ENCODE results near the gene LRP1B.

The LRP1B gene

DNA sequence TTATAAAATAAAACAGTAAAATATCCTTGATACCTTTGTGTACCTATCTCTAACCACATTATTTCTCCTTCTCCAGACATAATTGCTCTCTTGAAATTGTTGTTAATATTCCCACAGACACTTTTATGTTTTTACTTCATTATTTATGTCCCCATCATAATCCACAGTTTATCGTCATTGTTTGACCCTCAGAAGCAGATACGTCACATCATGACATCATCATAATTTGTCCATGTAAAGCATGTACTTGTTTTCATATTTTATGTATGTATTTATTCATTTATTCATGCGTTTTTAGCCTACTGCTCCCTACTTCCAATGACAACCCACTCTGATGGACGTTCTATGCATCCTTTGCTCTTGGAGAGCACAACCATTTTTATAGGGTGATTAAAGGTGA is 1943.7 kb downstream of the LRP1B start:
- DNase-seq (ENCODE audit: low read depth): no peak
- no peak overlapping the region for H3K4me3 ChIP-seq (ENCODE audit: low read depth, low read length)
- TF ChIP-seq, protein P1, sequence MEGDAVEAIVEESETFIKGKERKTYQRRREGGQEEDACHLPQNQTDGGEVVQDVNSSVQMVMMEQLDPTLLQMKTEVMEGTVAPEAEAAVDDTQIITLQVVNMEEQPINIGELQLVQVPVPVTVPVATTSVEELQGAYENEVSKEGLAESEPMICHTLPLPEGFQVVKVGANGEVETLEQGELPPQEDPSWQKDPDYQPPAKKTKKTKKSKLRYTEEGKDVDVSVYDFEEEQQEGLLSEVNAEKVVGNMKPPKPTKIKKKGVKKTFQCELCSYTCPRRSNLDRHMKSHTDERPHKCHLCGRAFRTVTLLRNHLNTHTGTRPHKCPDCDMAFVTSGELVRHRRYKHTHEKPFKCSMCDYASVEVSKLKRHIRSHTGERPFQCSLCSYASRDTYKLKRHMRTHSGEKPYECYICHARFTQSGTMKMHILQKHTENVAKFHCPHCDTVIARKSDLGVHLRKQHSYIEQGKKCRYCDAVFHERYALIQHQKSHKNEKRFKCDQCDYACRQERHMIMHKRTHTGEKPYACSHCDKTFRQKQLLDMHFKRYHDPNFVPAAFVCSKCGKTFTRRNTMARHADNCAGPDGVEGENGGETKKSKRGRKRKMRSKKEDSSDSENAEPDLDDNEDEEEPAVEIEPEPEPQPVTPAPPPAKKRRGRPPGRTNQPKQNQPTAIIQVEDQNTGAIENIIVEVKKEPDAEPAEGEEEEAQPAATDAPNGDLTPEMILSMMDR (IDR thresholded peaks at IDR 0.05; ENCODE audit: insufficient read depth, low read depth, low read length, missing control alignments): no peak

DNA sequence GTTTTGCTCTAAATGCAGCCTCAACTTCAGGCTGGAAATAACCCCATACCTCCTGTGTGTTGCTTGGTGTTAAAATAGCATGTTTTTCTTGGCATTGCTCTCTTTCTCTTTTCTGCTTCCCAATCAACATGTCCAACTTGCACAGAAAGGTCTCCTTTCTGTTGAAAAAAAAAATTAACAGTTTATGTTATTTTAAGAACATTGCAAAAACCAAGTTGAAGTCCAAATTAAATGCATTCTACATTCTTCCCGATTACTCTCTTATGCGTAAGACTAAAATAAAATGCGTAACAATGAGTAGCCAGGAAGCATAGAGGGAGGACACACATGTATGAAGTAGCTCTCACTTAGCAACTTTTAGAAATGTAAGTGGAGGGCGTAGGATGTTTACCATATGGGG is 1944.5 kb downstream of the LRP1B start:
- no peak overlapping the region for H3K4me3 ChIP-seq (ENCODE audit: low read depth, low read length)
- DNase-seq (ENCODE audit: low read depth): no peak

DNA sequence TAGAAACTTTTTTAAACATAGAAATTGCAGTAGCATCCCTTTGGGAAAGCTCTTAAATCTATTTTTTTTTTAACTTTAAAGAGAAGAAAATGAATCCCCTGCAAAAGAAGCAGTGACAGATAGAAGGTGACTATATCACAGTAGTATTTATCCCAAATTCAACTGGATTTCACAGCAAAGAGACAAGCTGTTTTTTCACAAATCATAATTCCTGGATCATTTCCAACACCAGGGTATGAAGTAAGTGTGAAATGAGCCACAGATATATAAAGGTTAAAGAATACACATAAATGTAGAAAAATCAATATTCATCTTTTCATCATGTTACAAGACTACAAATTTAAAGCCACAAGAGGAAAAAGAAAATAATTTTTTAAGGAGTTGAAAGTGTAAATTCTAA is 1945.7 kb downstream of the LRP1B start:
- no peak overlapping the region for H3K4me3 ChIP-seq (ENCODE audit: low read depth, low read length)
- no peak for DNase-seq (ENCODE audit: low read depth)
- TF ChIP-seq, protein P1 (IDR thresholded peaks at IDR 0.05; ENCODE audit: insufficient read depth, low read depth, low read length, missing control alignments): no peak

More for the DNA sequence above, 1944.5 kb downstream of the LRP1B start:
- TF ChIP-seq, protein P1 (IDR thresholded peaks at IDR 0.05; ENCODE audit: insufficient read depth, low read depth, low read length, missing control alignments): no peak

DNA sequence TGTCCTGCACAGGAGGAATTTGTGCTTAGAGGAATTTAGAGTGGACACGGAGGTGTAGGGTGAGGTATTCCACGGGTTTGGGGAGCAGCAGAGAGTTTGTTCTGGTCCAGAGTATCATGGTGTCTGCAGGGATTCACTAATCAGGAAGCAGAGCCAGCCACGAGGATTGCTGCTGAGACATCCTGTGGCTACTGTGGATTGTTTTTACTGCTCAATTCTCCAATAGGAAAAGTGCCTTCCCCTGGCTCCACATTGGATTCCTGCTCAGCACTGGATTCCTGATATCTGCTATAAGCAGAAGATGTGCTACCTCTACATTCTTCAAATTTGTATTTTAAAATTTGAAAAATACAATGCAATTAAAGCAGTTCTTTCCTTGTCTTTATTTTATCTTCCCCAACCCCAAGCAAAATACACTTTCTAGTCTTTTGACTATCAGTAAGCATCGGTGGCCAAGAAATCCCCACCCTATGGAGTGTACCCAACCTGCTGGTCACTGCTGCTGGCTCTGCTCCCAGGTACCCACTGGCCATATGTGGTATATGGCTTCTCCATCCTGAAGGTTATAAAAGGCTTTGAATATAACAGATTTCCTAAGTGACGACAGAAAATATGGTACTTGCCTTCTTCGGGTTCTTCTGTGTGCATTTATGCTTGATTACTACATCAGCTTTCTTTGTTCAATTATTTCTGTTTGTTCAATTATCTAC is 1947.6 kb downstream of the LRP1B start:
- TF ChIP-seq, protein P1 (IDR thresholded peaks at IDR 0.05; ENCODE audit: insufficient read depth, low read depth, low read length, missing control alignments): no peak
- no peak overlapping the region for H3K4me3 ChIP-seq (ENCODE audit: low read depth, low read length)
- no peak for DNase-seq (ENCODE audit: low read depth)
